KOPT-K1 (cell line): ENCODE measurements around the gene PALM.

Experiments used
- H3K27ac ChIP-seq: fragments of 200-600 bp; sonication (generic); 2 replicates; pipeline ENCODE4 v1.5.1; 2016; ENCODE audit warnings: antibody characterized with exemption, mild to moderate bottlenecking, low read depth, low read length; ENCODE audit not compliant: poor library complexity, severe bottlenecking
- H3K36me3 ChIP-seq: fragments of 200-600 bp; sonication (generic); 2 replicates; pipeline ENCODE4 v1.5.1; 2017; ENCODE audit warnings: antibody characterized with exemption, mild to moderate bottlenecking, low read length, moderate library complexity; ENCODE audit not compliant: insufficient read depth
- H3K9me3 ChIP-seq: fragments of 200-600 bp; sonication (generic); 2 replicates; pipeline ENCODE4 v1.5.1; 2017; ENCODE audit warnings: antibody characterized with exemption, low read length, mild to moderate bottlenecking; ENCODE audit not compliant: insufficient read depth, poor library complexity, severe bottlenecking

PALM gene

DNA sequence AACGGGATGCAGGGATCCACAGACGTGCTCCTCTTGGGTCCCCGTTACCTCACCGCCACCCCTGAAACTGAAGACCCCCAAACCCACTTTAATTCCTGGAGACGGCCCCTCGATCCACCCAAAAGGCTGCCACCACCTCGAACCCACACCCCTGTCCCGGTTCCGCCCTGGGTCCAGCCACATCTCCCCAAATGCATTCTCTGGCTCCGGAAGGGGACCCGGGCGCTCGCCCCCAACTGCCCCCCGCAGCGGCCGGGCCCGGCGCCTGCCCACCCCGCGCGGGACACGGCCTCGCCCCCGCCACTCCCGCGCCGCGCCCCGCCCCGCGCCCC is 32.8 kb upstream of the PALM start:
- Histone ChIP-seq H3K9me3 (no peaks in the 10 kb centered on the region), H3K27ac (no peak overlapping the region), H3K36me3 (no peaks in the 10 kb centered on the region)

DNA sequence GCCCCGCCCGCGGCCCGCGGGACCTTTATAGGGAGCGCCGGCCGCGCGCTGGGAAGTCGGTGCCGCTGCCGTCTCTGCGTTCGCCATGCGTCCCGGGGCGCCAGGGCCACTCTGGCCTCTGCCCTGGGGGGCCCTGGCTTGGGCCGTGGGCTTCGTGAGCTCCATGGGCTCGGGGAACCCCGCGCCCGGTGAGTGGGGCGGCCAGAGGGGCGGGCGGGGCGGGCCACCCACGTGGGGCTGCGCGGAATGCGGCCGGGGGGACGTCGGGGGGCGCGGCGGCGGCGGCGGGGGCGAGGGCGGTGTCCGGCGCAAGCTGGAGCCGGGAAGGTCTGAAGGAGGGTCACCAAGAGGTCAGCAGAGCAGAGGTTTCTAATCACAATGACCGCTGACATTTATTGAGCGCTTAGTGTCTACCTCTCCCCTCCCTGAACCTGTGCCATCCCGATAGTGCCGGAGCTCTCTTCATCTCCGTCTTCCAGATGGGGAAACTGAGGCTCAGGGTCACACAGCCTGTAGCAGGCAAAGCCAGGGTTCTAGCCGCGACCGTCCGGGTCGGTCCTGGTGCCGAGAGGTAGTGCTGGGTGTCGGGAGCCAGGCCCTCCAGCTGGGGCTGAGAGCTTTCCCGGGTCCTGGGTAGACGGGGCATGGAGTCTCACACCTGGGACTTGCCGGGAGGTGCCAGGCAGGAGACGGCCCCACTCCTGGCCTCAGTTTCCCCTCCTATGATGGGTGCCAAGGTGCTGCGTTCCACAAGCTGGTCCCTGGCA is 32.2 kb upstream of the PALM start, which contains the start of gene FSTL3:
TSS of gene FSTL3 (plus strand) at position 54 of the 767 bp plus-strand sequence. CDS start at position 86, 32 bp downstream.
- Histone ChIP-seq H3K9me3 (no peaks in the 10 kb centered on the region), H3K27ac (no peak within 1 kb of the TSS), H3K36me3 (no peaks in the 10 kb centered on the region)

DNA sequence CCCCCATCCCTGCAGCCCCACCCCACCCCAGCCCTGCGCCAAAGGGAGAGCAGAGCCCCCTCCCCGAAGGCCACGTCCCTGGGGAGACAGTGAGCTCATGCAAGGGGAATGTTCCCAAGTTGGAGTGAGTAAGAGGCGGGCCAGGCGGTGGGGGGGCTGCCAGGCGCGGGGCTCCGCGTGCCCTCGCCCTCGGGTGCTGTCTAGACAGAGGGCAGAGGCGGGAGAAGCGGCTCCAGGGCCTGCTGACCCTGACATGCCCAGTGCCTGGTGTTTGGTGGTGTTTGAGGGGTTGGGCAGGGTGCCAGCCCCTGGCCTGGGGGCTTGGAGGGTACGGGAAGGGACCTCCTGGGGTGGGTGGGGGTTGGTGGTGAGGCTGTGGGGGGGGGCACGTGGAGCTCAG is 31.5 kb upstream of the PALM start:
- Histone ChIP-seq H3K27ac (no peak overlapping the region), H3K36me3 (no peaks in the 10 kb centered on the region), H3K9me3 (no peaks in the 10 kb centered on the region)

DNA sequence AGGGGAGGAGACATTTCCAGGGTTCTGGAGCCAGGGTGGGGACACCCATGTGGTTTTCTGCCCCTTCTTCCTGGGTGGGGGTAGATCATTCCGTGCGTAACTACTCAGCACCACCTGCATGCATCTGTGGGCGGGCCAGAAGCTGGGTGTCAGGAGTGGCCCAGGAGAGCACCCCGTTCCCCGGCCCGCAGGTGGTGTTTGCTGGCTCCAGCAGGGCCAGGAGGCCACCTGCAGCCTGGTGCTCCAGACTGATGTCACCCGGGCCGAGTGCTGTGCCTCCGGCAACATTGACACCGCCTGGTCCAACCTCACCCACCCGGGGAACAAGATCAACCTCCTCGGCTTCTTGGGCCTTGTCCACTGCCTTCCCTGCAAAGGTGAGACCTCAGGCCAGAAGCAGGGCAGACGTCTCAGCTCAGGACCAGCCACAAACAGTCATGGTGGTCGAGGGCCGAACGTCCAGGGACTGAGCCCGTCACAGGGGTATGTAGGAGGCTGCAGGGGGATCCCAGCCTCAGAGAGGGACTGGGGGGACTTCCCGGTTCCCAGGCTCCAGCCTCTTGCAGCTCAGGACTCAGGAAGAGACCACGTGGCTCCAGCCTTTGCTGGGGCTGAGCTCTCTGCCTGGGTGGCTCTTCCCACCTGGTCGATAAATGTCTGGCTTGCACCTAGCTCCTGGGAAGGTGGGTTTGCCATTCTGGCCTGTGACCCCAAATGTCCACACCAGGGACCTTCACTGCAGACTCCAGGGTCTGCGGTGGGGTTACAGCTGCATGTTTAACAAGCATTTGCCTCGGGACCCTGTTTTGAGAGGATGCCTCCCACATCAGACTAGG is 30.9 kb upstream of the PALM start:
- no peaks in the 10 kb centered on the region for H3K36me3 ChIP-seq
- no peak overlapping the region for H3K27ac ChIP-seq
- H3K9me3 ChIP-seq: no peaks in the 10 kb centered on the region

DNA sequence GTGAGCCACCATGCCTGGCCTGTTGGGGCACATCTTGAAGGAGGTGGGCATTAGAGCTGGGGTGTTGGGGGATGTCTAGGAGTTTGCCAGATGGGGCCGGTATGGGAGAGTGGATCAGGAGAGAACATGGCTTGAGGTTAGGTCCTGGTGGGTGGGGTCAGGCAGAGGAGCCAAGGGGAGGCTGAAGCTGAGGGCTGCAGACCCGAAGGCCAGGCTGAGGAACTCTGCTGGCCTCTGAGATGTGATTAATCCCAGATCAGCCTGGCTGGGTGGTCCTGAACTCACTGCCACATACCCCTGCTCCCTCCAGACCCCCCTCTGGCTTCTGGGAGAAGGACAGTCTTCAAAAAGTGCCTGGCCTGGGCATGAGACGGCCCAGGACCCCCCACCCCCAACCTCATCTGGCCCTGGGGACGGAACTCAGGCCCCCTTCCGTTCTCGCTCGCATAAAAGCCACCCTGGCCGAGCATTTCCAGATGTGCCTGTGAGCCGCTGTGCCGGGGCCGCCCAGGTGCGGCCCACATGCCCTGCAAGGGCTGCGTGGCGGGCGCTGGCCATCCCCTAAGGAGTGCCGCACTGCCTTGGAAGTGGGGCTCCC is 29.8 kb upstream of the PALM start:
- no peaks in the 10 kb centered on the region for H3K36me3 ChIP-seq
- H3K27ac ChIP-seq: no peak overlapping the region
- no peaks in the 10 kb centered on the region for H3K9me3 ChIP-seq

DNA sequence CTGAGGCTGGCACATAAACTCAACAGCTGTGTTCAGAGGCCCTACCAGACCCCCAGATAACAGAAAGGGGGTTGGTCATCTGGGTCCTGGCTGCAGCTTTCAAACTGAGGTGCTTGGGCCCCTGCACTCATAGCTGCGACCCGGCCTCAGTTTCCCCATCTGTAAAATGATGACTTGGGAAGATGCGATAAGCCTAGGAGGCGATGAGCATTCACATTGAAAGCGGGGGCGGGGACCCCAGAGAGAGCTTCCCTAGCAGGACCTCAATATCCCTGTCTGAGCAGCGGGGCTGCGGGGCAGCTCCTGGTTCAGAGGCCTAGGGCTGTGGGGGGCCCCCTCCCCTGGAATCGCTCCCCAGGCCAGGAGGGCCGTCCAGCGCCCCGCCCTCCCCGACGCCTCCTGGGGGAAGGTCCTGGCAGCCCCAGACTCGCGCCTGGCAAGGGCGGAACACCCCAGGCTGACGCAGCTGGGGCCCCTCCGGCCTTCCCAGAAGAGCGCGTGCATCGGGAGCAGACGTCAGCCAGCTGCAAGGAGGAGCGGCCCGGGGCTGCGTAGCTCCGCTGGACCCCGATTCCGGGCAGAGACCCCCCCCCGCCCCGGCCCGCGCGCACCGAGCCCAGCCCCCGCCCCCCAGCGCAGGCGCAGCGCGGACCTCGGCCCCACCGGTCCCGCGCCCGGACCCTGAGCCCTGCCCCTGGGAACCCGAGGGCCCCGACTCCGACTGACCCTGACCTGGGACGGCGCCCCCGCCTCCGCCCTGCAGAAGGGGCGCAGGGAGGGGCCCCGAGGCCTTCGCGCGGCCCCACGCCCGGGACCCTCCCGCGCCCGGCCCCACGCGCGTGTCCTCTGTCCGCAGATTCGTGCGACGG is 29.1 kb upstream of the PALM start:
- H3K27ac ChIP-seq: peak overlapping the region; percentile 91
- no peaks in the 10 kb centered on the region for H3K36me3 ChIP-seq
- no peaks in the 10 kb centered on the region for H3K9me3 ChIP-seq

DNA sequence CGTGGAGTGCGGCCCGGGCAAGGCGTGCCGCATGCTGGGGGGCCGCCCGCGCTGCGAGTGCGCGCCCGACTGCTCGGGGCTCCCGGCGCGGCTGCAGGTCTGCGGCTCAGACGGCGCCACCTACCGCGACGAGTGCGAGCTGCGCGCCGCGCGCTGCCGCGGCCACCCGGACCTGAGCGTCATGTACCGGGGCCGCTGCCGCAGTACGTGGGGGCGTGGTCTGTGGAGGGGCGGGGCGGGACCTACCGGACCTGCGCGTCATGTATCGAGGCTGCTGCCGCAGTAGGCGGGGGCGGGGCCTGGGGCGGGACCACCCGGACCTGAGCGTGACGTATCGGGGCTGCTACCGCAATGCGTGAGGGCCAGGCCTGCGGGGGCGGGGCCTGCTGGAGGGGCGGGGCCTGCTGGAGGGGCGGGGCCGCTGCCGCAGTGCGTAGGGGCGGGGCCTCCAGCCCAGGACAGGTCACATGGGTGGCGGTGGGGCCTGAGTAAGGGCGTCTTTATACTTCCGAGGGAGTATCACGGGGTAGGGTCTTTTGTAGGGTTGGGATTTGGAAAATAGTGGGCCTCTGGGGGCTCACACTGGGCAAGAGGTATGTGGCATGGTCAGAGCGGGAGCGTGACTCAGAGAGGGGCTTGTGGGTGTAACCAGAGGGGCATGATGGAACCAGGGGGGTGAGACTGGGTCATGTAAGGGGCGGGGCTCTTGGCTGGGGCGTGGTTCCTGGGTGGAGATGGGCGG is 28.3 kb upstream of the PALM start:
- Histone ChIP-seq H3K9me3 (no peaks in the 10 kb centered on the region), H3K27ac (peak overlapping the region; percentile 91), H3K36me3 (no peaks in the 10 kb centered on the region)

DNA sequence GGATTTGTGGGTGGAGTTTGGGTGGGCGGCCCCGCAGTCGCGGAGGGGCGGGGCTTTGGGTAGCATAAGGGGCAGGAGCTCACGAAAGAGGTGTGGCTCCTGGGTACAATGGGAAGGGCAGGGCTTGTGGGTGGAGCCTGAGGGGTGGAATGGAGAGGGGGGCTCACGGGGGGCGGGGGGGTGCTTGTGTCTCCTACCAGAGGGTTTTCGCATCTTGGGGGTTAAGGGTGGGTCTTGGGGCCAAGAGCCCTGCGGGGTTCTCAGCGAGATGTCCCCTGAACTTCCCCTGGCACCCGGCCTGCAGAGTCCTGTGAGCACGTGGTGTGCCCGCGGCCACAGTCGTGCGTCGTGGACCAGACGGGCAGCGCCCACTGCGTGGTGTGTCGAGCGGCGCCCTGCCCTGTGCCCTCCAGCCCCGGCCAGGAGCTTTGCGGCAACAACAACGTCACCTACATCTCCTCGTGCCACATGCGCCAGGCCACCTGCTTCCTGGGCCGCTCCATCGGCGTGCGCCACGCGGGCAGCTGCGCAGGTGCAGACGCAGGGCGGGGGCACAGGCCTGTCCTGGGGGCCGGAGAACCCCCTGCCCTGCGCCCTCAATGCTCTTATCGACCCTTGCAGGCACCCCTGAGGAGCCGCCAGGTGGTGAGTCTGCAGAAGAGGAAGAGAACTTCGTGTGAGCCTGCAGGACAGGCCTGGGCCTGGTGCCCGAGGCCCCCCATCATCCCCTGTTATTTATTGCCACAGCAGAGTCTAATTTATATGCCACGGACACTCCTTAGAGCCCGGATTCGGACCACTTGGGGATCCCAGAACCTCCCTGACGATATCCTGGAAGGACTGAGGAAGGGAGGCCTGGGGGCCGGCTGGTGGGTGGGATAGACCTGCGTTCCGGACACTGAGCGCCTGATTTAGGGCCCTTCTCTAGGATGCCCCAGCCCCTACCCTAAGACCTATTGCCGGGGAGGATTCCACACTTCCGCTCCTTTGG is 27.4 kb upstream of the PALM start:
- Histone ChIP-seq H3K9me3 (no peaks in the 10 kb centered on the region), H3K36me3 (no peaks in the 10 kb centered on the region), H3K27ac (peak overlapping the region; percentile 76)

DNA sequence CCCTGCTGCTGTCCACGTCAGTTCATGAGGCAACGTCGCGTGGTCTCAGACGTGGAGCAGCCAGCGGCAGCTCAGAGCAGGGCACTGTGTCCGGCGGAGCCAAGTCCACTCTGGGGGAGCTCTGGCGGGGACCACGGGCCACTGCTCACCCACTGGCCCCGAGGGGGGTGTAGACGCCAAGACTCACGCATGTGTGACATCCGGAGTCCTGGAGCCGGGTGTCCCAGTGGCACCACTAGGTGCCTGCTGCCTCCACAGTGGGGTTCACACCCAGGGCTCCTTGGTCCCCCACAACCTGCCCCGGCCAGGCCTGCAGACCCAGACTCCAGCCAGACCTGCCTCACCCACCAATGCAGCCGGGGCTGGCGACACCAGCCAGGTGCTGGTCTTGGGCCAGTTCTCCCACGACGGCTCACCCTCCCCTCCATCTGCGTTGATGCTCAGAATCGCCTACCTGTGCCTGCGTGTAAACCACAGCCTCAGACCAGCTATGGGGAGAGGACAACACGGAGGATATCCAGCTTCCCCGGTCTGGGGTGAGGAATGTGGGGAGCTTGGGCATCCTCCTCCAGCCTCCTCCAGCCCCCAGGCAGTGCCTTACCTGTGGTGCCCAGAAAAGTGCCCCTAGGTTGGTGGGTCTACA is 25.9 kb upstream of the PALM start:
- Histone ChIP-seq H3K9me3 (no peaks in the 10 kb centered on the region), H3K36me3 (no peaks in the 10 kb centered on the region), H3K27ac (no peak overlapping the region)

DNA sequence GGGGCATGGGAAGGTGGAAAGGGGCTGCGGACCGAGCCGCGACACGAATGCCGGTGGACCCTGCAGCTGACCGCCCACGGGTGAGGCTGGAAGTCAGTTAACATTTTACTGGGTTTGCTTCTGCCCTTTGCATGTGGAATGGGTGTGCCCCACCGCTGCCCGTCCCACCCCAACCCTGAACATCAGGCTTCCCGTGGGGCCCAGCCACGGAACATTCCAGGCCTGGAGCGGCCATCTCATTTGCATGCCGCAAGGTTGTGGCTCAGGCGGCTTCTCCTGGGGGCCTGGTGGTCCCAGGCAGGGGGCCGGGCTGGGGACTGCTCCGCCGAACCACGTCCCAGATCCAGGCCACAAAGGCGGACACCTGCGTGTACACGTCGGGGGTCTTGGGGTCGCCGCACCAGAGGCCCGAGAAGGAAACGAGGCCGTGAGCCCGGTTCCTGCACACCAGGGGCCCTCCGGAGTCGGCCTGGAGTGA is 23.2 kb upstream of the PALM start:
- Histone ChIP-seq H3K27ac (no peak overlapping the region), H3K9me3 (no peaks in the 10 kb centered on the region), H3K36me3 (no peaks in the 10 kb centered on the region)

DNA sequence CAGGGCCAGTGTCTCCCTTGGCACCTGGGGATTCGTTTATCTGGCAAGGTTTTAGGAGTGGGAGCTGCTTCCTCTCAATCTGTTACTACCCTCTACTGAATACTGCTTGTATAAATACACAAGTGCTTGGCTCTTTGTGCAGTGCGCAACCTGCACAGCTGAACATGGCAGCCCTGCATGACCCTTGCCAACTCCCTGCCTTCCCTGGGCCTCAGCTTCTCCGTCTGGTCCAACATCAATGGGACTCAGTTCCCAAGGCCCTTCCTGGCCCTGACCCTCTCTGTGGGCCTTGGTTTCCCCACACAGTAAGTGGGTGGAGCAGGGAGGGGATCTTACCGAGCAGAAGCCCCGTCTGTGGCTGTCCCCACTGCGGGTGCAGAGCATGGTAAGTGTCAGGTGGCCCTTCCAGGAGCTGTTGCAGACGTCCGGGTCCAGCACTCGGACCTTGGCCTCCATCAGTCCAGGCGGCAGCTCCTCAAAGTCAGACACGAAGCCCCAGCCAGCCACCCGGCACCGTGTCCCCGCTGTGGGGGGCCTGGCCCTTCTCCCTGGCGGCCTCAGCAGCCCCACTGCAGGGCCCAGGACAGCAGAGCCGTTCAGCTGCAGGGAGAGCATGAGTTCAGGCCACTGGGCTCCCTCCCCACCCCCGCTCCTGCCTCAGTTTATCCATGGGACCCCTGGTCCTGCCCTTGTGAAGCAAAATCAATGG is 22.0 kb upstream of the PALM start:
- Histone ChIP-seq H3K9me3 (no peaks in the 10 kb centered on the region), H3K36me3 (no peaks in the 10 kb centered on the region), H3K27ac (no peak overlapping the region)

DNA sequence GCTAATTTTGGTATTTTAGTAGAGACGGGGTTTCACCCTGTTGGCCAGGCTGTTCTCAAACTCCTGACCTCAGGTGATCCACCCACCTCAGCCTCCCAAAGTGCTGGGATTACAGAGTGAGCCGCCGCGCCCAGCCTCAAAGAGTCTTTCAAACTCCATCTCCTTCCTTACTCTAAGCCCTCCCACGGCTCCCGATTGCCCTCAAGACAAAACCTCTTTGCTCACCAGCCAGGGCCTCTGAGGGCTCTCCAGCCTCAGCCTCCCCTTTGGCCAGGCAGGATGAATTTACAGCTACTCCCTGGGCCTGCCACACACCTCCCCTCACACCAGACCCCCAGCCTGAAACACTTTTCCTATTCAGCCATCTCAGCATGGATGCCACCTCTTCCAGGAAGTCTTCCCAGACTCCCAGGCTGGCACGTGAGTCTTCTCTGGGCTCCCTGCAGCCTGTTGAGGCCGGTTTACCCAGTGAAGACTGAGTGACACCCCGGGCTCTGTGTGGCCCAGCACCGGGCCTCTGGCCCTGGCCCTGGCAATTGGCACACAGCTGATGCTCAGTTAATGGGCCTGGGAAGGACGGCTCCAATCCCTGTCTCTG is 21.1 kb upstream of the PALM start:
- Histone ChIP-seq H3K36me3 (no peaks in the 10 kb centered on the region), H3K27ac (no peak overlapping the region)

More for the DNA sequence above, 21.1 kb upstream of the PALM start:
- no peaks in the 10 kb centered on the region for H3K9me3 ChIP-seq
